Measurements from ENCODE around the gene OTC.

Gene OTC

DNA sequence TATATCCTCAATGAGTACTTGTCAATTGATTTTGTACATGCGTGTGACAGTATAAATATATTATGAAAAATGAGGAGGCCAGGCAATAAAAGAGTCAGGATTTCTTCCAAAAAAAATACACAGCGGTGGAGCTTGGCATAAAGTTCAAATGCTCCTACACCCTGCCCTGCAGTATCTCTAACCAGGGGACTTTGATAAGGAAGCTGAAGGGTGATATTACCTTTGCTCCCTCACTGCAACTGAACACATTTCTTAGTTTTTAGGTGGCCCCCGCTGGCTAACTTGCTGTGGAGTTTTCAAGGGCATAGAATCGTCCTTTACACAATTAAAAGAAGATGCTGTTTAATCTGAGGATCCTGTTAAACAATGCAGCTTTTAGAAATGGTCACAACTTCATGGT is at the start of gene OTC:
Gene OTC, plus strand, starts transcription at position 243 of the 400 bp plus-strand sequence. Its CDS starts 93 bp downstream, at position 336.
- DNase-seq (ENCODE audit: low spot score): no peak

DNA sequence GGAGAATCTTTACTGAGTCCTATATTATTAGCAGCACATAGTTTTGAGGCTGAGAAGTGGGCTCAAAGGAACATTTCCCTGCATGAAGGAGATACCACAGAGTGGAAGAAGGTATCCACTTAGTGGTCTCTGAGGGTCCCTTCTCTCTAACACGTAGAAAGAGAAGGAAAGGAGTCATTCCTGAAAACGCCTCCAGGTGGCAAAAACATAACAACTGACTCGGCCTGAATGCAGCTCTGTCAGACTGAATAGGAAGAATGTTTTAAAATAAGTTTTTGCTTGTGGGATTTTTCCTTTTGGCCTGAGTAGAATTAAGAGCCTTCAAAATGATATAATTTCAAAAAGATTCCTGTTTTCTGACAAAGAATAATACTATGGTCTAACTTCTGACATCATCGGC is 48.4 kb upstream of the OTC start:
- no peak for DNase-seq (ENCODE audit: low spot score)

DNA sequence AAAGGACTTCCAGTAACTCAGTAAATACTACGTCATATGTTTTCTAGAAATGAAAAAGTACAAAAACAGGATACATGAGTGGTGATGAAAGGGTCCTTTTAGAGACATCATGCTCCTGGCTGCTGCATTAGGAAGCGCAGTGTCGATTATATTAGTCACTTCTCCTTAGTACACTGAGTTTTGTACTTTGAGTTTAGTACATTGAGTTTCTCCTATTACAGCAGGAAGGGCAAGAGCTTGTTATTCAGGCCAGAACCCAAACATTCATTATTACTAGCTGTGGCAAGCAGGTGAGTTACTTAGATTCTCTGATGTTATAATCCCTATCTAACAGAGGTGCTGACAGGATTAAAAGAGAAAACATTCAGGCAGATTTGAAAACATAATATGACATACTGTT is 46.4 kb upstream of the OTC start:
- DNase-seq (ENCODE audit: low spot score): no peak

DNA sequence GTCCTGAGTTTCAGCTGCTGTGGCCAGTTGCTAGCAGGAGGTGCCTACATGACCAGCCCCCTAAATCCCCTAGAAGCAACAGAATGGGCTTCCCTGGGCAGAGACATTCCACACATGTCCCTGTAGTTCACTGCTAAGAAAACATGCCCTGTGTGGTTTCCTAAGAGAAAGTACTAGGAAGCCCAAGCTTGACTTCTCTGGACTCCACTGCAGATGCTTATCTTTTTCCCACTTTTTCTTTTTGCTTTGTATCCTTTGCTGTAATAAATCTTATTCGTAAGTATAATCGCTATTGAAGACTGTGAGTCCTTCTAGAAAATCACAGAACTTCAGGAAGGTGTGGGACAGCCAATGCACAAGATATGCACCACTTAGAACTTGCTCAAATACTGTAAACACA is 40.7 kb upstream of the OTC start:
- DNase-seq (ENCODE audit: low spot score): no peak

DNA sequence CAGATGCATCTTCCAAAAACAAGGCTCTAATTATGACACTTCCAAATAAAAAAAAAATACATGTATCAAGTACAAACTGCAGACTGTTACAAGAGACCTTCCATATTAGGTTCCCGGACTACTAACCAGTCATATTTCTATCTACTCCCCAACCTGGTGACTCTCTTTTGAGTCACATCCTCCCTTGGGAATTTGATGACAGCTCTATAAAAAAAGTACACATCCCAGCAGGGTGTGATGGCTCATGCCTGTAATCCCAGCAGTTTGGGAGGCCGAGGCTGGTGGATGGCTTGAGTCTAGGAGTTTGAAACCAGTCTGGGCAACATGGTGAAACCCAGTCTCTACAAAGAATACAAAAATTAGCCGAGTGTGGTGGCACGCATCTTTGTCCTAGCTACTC is 40.0 kb upstream of the OTC start:
- DNase-seq (ENCODE audit: low spot score): no peak

DNA sequence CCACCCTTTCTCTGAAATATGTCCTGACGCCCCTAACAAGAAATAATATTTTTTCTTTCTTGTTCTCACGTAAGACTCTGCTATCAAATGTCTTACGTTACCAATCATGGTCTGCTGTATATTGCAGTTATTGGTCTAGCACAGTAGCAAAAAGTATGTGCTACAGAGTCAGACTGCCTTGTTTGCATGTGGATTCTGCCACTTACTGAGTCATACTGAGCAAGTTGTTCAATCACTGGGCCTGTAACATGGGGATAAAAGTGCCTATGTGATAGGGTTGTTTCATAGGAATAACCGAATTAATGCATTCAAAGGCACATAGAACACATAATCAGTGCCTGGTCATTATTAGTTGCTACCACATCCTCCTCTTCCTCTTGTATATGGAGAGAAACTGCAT is 39.2 kb upstream of the OTC start:
- no peak for DNase-seq (ENCODE audit: low spot score)

DNA sequence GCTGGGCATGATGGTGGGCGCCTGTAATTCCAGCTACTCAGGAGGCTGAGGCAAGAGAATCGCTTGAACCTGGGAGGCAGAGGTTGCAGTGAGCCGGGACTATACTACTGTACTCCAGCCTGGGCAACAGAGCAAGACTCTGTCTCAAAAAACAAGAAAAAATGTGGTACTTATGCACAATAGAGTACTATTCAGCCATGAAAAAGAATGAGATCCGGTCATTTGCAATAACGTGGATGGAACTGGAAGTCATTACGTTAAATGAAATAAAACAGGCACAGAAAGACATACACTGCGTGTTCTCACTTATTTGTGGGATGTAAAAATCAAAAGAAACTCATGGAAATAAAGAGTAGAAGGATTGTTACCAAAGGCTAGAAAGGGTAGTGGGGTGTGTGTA is 37.2 kb upstream of the OTC start:
- no peak for DNase-seq (ENCODE audit: low spot score)

DNA sequence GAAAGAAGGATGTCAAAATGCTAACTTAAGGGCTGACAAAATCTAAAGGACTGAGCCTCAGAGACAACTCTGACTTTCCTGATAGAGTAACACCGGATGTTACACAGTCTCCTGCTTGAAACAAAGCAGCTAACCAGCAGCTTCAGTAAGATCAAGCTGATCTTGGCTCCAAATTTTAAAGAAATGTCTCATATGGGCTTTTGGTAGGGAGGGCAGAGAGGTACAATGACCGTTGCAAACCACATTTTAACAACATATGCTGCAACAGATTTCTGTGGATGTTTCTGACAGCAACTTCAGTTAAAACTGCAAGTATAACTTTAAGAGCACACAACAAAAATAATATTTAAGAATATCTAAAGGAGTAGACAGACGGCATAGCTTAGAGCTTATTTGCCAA is 34.2 kb upstream of the OTC start:
- no peak for DNase-seq (ENCODE audit: low spot score)

DNA sequence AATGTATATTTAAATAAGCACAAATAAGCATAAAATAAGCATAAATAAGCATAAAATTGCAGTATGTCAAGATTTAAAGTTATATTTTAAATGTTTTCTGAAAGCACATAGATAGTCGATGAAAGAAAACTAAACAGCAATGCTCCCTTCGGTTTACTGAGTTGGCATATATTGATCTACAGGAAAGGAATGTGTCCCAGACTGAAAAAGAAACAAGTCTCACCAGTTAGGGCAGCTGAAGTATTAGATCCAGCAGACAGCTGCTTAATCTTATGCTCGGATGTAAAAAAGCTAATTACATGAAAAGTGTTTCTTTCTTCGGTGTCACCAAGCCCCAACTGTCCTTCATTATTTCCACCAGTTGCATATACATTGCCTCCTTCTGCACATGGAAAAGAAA is 33.8 kb upstream of the OTC start:
- no peak for DNase-seq (ENCODE audit: low spot score)

DNA sequence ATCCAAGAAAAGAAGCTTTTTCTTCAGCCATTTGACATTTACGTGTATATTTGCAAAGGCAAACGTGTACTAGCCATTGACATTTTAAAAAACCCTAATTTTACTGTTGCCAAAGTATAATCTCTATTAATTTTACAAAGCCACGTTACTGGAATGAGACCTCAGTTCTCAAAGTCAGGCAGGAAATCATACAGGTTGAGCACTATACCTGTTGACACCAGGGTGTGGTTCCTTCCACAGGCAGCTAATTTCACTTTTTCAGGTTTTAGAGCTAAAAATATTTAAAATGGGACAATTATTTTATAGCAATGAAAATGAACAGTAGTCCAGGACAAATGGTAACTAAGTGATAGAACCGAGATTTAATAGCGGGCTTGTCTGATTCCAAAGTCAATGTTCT is 31.6 kb upstream of the OTC start:
- DNase-seq (ENCODE audit: low spot score): no peak

DNA sequence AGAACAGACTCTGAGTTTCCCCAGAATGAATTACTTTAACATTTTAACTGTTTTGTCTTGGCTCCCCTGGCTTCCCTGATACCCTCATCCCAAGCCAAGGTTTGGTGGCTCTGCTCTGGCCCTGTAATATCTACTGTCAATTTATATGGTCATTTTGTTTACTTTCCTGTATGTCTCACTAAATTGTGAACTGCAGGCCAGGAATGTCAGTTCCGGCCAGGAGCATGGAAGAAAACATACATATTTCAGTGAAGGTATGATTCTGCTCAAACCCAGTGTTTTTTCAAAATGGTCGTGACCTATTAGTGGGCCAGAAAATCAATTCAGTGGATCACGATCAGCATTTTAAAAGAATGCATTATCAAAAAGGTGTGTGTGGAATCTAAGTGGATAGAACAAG is 26.3 kb upstream of the OTC start:
- no peak for DNase-seq (ENCODE audit: low spot score)

DNA sequence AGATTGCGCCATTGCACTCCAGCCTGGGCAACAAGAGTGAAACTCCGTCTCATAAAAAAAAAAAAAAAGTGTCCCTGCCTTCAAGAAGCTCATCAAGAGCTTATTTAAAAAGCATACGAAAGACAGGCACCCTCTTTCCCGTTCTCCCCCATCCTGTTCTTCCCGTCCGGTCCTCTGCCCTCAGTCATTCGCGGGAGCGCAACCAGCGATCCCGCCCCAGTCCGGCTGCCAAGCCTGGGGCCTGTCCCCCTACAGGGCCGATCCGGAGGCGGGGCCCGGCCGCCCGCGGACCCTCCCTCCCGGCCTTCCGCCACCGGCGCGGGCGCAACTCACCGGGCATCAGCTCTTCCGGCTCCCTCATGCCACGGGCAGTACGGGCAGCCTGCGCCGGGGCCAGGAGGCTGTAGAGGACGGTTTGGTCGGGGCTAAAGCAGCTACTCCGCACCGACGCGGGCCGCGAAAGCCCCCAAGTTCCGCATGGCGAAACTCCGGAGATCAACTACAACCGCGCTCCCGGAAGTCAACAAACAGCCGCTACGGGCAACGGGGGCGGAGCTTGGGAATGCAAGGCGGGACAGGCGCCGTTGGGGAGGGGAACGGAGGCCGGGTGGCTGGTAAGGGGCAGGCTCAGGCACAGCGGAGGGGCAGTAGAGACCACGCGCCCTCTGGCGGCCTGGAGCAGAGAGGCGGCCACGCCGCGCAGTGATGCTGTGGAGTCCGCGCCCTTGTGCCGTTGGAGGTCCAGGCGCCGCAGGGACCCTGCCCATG is 25.2 kb upstream of the OTC start, which contains the start of gene RPGR:
Gene RPGR, minus strand, starts transcription at position 503 of the 768 bp plus-strand sequence. Its CDS starts 142 bp downstream, at position 361.
- DNase-seq (ENCODE audit: low spot score): peak; percentile 88

DNA sequence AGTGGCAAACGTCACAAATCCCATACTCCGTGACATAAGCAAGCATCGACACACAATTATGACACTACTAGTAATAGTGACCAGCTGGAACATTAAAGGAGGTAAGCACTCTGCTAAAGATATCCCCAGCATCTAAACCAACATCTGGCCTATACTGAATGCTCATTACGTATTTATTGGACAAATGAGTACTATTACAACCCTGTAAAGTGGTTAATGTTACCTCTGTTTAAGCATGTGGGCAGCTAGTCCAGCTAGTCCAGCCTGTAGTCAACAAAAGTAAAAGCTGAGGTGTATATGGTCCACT is 24.7 kb upstream of the OTC start:
- DNase-seq (ENCODE audit: low spot score): no peak

DNA sequence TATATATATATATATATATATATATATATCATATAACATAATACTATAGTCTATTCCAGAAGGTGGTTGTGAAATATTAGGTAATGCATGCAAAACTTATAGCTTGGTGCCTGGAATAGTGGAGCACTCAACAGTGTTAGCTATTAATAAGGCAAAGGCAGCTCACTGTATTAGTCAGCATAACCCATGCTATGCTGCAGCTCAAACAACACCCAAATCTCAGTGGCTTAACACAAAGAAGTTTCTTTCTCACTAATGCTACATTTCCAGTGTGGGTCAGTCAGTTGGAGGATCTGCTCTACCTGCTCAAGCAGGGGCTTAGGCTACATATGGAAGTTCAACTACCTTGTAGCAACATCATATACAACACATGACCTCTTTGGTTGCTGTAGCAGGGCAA is 19.9 kb upstream of the OTC start:
- DNase-seq (ENCODE audit: low spot score): no peak

DNA sequence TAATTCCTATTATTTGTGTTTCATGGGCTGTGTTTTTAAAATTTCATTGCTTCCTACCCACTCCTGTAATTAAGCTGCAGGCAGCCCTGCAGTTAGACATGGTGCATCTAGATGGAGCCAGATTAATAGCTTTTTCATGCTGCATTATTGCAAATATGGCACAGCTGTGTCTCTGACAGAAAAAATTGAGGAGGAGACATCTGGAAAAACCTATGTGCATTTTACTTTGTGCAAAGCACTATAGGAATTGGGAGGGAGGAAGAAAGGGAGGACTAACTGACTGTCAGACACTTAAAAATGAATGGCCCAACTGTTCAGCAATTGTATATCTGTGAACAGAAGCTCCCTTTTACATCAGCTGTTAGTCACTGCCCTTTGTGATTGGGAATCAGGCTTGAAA is 17.0 kb upstream of the OTC start:
- DNase-seq (ENCODE audit: low spot score): no peak

DNA sequence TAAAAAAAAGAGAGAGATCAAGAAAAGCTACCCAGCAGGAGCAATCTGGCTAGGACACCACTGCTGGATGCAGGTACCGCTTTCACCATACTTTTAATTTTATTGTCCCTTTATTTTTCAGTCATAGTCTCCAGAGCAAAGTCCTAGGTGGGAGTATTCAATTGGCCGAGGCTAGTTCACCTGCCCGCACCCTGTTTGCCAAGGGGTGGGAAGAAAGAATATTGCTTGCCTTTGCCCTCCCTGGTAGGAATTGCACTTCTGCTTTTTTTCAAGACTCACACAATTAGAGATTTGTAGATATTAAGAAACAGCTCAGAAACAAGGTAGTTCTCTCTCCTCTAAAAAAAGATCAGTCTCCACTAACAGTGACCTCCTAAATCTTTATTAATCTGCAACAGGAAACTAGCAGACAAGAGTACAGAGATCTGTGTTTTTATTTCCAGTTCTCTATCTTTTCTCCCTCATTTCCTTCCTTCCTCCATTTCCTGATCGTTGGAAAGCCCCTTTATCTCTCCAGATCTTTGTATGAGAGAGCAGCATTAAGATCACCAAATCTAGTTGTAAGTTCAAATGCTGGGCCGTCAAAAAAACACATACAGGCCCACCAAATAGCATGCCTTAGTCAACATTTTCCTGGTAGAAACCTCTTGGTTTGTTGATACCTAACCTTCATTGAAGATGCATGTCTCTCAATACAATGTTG is 15.7 kb upstream of the OTC start:
- DNase-seq (ENCODE audit: low spot score): no peak

DNA sequence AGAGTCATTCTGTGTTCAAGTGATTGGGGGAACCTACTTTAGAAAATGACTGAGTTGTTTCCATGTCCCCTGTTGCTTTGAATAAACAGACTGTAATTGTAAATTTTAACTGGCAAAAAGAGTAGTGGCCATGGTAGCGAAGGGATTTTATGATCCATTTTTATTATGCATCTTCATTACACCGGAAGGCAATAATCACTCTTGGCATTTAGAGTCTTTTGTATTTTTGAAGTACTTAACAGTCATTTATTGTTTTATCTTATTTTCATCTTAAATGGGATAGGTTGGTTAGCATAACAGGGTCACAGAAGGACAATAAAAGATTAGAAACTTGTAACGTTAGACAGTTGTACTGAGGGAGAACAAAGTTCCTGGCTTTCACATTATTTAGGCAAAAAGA is 11.0 kb upstream of the OTC start:
- DNase-seq (ENCODE audit: low spot score): no peak

DNA sequence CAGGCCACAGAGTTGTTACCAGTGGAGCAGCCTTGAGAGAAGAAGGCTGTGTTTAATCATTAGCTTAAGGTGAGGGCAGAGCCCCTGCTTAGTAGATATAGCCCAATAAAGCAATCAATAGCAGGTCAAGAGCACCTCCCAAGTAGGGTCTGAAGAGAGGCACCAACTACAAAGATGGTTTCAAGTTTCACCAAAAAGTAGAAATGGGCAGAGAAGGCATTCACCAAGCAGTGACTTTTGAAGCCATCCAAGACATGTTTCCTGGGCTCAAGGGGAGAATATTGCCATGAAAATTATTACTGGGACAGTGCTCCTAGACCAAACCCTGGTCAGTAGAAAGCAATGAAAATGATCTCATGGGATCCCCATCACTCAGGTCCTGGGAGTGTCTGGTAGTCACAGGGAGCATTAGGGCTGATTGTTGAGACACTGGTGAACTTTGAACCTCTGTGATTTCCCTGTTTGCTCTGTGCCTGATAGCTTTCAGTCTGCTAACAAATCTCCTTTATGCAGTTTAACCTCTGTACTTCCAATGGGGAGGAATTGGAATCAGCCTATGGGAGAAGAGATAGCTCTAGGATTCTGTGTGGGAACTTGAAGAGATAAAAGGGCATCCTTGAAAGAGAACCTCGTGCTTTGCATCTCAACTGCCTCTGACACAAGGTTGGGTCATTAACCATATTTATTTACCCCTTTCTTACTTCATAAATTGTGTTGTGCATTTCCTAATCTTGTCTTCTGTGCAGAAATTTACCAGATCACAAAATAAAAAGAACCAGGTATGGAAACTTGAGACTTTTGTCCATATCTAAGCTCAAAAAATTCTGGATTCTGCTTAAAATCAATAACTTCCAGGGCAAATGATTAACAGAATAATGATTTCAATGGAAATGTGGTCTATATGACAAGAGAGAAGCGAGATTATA is 9.3 kb upstream of the OTC start:
- no peak for DNase-seq (ENCODE audit: low spot score)

DNA sequence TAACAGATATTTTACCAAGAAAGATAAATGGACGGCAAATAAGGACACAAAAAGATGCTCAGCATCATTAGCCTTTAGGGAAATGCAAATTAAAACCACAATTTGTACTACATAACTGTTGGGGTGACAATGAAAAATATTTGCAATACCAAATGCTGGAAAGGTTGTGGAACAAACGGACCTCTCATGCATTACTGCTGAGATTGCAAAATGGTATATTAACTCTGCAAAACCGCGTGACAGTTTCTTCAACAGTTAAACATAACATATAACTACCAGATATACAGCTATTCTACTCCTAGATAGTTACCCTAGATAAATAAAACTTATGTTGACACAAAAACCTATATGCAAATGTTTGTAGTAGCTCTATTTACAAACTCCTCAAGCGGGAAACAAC is 6.3 kb upstream of the OTC start:
- no peak for DNase-seq (ENCODE audit: low spot score)

DNA sequence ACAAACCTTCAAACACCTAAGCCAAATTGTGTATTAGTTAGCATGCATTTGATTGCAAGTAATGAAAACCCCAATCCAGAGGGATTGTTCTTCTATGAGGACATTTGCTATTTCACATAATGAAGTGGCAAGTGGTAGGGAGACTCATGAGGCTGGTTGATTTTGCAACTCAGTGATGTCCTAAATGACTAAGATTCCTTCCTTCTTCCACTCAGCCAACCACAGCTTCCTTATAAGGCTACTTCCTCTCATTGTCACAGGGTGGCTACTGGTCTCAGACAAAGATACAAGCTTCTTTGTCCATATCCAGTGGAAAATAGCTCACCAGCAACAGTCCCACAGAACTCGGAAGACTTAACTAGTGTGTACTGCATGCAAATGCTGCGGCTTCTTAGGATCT is 5.3 kb upstream of the OTC start:
- no peak for DNase-seq (ENCODE audit: low spot score)

DNA sequence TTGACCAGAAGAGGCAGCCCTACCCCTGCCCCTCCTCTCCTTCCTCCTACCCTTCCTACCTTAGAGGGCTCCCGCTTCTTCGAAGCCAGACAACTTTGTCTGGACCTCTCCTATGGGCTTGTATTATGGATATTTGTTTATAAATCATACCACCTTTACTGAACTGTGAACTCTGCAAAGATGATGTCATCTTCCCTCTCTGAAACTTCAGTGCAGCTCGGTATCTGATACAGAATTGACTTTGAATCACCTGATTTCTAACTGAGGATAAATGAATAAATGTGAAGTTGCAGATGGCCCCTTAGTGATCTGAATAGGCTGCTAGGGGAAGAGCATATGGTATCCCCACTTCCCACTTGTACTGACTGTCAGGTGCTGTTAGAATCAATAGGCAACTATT is 1.1 kb upstream of the OTC start:
- no peak for DNase-seq (ENCODE audit: low spot score)

DNA sequence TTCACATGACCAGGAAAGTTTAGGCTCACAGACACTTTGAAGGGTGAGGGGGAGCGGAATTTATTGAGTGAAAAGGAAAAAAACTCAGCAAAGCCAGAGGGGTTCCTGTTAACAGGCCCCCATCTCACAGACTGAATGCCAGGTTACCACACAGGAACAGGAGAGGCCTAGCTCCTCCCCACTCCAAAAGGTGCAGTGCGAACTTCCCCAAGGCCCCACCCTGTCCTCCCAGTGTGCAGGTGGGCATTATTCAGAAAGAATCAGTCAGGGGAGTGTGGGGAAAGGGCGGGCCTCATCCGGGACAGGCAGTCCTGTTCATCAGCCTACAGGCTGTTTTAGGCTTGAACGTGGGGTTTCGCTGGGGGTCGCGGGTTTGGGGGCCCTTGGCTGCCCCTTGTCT is 4.0 kb downstream of the OTC start:
- DNase-seq (ENCODE audit: low spot score): no peak

Measured in hematopoietic multipotent progenitor cell treated with erythropoietin and hydrocortisone succinate and interleukin-3 and kit ligand, for 17 days (in vitro differentiated cells).